GM10847 (cell line): ENCODE results near the gene PCDHA10.
"Not testable (repeated sequence)": the region's sequence is repeated elsewhere in the genome, so short reads cannot be mapped to it uniquely, and the experiment has no call there.

Experiments
- POLR2A ChIP-seq: IDR thresholded peaks from 2 replicates; pipeline ENCODE4 v1.6.1; 2011; ENCODE audit not compliant: insufficient read length; ENCODE audit errors: extremely low read depth

The PCDHA10 gene

GRCh38 chr5:140842798-140843733 lies 12.6 kb upstream of the PCDHA10 start:
- TF ChIP-seq POLR2A = no peak

GRCh38 chr5:140848139-140849102 lies 7.3 kb upstream of the PCDHA10 start, which contains the start of gene PCDHA9:
Gene PCDHA9 (plus strand): TSS chr5:140848382. CDS start chr5:140848496, 114 bp downstream.
- not testable (repeated sequence) for TF ChIP-seq POLR2A

DNA sequence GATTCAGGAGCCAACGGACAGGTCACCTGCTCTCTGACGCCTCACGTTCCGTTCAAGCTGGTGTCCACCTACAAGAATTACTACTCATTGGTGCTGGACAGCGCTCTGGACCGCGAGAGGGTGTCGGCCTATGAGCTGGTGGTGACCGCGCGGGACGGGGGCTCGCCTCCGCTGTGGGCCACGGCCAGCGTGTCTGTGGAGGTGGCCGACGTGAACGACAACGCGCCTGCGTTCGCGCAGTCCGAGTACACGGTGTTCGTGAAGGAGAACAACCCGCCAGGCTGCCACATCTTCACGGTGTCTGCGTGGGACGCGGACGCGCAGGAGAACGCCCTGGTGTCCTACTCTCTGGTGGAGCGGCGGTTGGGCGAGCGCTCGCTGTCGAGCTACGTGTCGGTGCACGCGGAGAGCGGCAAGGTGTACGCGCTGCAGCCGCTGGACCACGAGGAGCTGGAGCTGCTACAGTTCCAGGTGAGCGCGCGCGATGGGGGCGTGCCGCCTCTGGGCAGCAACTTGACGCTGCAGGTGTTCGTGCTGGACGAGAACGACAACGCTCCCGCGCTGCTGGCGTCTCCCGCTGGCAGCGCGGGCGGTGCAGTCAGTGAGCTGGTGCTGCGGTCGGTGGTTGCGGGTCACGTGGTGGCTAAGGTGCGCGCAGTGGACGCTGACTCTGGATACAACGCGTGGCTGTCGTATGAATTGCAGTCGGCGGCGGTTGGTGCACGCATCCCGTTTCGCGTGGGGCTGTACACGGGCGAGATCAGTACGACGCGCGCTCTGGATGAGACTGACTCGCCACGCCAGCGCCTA lies 1.7 kb downstream of the PCDHA10 start:
- TF ChIP-seq POLR2A = no peak

DNA sequence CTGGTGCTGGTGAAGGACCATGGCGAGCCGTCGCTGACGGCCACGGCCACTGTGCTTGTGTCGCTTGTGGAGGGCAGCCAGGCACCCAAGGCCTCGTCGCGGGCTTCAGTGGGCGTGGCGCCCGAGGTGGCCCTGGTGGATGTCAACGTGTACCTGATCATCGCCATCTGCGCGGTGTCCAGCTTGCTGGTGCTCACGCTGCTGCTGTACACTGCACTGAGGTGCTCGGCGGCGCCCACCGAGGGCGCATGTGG lies 2.2 kb downstream of the PCDHA10 start:
- no peak for TF ChIP-seq POLR2A

GRCh38 chr5:140862441-140863295 lies 7.0 kb downstream of the PCDHA10 start:
- TF ChIP-seq POLR2A = no peak

GRCh38 chr5:140868721-140869554 lies 13.2 kb downstream of the PCDHA10 start, which contains the start of gene PCDHA11:
Gene PCDHA11 (plus strand): TSS chr5:140868957. CDS start chr5:140869104, 147 bp downstream.
- TF ChIP-seq POLR2A = no peak

DNA sequence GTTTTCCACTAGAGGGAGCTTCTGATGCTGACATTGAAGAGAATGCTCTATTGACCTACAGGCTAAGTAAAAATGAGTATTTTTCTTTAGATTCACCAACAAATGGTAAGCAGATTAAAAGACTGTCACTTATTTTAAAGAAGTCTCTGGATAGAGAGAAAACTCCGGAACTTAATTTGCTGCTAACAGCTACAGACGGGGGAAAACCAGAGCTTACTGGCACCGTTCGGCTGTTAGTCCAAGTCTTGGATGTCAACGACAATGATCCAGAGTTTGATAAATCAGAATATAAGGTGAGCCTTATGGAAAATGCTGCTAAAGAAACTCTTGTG lies 13.8 kb downstream of the PCDHA10 start:
- TF ChIP-seq POLR2A = no peak

DNA sequence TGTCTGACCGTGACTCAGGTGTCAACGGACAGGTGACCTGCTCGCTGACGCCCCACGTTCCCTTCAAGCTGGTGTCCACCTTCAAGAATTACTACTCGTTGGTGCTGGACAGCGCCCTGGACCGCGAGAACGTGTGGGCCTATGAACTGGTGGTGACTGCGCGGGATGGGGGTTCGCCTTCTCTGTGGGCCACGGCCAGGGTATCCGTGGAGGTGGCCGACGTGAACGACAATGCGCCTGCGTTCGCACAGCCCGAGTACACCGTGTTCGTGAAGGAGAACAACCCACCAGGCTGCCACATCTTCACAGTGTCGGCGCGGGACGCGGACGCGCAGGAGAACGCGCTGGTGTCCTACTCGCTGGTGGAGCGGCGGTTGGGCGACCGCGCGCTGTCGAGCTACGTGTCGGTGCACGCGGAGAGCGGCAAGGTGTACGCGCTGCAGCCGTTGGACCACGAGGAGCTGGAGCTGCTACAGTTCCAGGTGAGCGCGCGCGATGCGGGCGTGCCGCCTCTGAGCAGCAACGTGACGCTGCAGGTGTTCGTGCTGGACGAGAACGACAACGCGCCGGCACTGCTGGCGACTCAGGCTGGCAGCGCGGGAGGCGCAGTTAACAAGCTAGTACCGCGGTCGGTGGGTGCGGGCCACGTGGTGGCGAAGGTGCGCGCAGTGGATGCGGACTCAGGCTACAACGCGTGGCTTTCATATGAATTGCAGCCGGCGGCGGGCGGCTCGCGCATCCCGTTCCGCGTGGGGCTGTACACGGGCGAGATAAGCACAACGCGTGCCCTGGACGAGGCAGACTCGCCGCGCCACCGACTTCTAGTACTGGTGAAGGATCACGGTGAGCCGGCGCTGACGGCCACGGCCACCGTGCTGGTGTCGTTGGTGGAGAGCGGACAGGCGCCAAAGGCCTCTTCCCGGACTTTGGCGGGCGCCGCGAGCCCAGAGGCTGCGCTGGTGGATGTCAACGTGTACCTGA lies 14.8 kb downstream of the PCDHA10 start:
- TF ChIP-seq POLR2A = no peak

- no peak for TF ChIP-seq POLR2A
Observed at GRCh38 chr5:140875085-140876065, 19.7 kb downstream of the PCDHA10 start, which contains the start of gene PCDHA12. Gene PCDHA12 (plus strand): TSS chr5:140875308. CDS start chr5:140875473, 165 bp downstream.

DNA sequence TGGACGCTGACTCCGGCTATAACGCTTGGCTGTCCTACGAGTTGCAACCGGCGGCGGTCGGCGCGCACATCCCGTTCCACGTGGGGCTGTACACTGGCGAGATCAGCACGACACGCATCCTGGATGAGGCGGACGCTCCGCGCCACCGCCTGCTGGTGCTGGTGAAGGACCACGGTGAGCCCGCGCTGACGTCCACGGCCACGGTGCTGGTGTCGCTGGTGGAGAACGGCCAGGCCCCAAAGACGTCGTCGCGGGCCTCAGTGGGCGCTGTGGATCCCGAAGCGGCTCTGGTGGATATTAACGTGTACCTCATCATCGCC lies 21.5 kb downstream of the PCDHA10 start:
- no peak for TF ChIP-seq POLR2A

DNA sequence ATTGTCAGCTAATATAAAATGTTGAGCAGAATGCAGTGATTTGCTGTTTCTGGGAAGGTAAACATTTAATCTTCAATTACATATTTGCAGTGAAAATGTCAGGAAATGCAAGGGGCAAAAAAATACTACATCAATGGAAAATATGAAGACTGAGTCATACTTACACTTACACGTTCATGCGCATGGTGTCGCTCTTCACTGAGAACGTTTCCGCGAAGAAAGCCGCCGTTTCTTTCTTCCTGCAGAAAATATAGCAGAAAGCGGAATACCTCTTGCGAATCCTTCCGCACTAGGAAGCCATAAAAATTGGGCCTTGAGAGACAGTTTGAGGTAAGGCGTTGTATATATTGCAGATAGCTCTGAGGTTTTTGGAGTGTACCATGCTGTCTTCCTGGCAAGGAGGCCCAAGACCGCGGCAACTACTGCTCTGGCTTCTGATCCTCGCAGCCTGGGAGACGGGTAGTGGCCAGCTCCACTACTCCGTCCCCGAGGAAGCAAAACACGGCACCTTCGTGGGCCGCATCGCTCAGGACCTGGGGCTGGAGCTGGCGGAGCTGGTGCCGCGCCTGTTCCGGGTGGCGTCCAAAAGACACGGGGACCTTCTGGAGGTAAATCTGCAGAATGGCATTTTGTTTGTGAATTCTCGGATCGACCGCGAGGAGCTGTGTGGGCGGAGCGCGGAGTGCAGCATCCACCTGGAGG lies 26.3 kb downstream of the PCDHA10 start, which contains the start of gene PCDHA13:
Gene PCDHA13 (plus strand): TSS at position 236 of the 702 bp plus-strand sequence. CDS start 145 bp downstream, at position 381.
- TF ChIP-seq POLR2A = no peak

DNA sequence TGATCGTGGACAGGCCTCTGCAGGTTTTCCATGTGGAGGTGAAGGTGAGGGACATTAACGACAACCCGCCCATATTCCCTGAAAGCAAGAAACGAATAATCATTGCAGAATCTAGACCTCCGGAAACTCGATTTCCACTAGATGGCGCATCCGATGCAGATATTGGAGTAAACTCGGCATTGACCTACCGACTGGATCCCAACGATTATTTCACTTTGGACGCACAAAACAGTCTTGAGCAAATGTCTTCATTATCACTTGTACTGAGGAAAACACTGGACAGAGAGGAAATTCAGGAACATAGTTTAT lies 26.8 kb downstream of the PCDHA10 start:
- no peak for TF ChIP-seq POLR2A
